Stimulated activated CD4-positive, alpha-beta T cell treated with anti-CD3 and anti-CD28 coated beads, Interleukin-2, amount 100 ng/mL, for 4 hours (primary cell): ENCODE measurements around the gene ZNF530.

Experiments used
- DNase-seq: peaks from one replicate; pipeline ENCODE4 v3.0.0-alpha.2; 2020; ENCODE audit warnings: low read depth

The ZNF530 gene

DNA sequence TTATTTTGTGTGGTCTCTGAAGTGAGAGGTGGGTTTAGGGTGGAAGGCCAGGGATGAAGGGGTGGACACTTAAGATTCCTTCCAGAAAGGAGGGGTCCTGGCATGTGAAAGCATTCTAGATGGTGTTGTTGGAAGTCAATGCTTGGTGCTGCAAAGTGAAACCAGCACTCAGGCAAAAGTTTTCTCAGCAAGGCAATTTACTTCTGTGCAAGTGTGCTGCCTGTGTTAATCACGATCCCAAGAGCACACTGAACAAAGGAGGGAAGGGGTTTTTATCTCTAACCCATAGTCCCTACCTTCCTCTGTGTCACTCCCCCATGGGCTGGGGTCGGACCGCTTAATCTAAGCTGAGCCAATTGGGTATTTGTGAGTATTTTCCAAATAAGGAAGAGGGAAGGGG lies 15.7 kb downstream of the ZNF530 start:
- no peak for DNase-seq

DNA sequence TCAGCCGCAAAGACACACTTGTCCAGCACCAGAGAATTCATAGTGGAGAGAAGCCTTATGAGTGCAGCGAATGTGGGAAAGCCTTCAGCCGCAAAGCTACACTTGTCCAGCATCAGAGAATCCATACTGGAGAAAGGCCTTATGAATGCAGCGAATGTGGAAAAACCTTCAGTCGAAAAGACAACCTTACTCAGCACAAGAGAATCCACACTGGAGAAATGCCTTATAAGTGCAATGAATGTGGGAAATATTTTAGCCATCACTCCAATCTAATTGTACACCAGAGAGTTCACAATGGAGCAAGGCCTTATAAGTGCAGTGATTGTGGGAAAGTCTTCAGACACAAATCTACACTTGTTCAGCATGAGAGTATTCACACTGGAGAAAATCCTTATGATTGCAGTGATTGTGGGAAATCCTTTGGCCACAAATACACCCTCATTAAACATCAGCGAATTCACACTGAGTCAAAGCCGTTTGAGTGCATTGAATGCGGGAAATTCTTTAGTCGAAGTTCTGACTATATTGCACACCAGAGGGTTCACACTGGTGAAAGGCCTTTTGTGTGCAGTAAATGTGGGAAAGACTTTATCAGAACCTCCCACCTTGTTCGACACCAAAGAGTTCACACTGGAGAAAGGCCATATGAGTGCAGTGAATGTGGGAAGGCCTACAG lies 21.1 kb downstream of the ZNF530 start:
- no peak for DNase-seq

DNA sequence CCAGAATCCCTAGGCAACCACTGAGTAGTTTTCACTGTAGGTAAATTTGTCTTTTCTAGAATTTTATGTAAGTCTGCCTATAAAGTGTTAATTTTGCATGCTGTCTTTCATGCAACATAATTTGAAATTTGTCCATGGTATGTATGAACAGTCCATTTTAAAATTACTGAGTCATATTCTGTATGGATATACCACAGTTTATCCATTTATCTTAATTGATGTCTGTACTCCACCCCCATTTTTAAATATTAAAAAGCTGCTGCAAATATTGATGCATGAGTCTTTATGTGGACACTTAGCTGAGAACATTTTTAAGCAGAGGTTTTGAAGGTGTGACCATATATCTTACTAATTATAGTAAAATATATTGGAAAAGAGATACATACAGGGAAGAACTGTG lies 23.4 kb downstream of the ZNF530 start:
- no peak for DNase-seq

DNA sequence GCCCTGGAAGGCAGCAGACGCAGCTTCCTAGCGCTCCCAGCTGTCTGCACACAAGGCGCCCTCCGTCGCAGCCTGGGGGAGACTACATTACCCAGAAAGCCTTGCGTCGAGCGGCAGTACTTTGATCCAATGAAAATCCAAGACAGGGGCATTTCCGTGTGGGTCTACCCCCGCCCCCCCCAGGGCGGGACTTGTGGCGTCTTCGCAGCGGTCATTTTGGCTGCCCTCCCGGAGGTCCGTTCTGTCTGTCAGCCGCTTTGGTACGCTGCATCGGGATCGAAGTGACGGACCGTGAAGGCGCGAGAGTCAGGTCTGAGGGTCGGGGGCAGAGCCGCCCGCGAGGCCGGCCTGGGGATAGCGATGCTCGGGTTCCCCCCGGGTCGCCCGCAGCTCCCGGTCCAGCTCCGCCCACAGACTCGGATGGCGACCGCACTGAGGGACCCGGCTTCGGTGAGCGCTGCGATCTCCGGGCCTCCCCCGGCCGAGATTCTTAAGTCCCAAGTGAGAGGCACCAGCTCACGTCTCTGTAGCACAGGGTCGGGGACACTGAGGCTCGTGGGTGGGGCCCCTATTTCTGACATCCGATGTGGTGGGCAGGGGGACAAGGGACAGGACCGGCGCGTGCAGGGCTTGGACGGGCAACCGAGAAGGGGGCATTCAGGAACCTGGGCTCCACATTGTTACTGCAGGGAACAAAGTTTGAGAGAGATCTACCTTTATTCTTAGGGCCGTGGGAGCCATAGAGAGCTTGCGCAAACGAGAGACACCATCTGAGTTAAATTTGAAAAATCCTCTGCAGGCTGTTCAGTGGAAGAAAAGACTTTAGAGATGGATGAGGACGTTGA lies 33.5 kb downstream of the ZNF530 start, which contains the start of gene ZNF211:
TSS of gene ZNF211 (plus strand) at position 182 of the 845 bp plus-strand sequence. CDS start at position 361, 179 bp downstream.
- DNase-seq: peak; percentile 81

DNA sequence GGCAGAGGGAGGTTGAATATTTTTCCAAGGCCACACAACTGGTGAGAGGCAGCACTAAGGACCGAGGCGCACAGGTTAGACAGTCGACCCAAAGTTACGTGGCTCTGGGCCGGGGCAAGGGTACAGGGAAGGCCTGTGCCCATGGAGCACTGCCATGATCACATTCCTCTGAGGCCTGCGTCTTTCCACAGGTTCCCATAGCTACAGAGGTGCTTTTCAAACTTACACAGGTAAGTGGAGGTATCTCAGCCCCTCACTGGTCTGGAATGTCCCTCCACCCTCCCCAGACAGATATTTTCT lies 34.1 kb downstream of the ZNF530 start:
- no peak for DNase-seq

DNA sequence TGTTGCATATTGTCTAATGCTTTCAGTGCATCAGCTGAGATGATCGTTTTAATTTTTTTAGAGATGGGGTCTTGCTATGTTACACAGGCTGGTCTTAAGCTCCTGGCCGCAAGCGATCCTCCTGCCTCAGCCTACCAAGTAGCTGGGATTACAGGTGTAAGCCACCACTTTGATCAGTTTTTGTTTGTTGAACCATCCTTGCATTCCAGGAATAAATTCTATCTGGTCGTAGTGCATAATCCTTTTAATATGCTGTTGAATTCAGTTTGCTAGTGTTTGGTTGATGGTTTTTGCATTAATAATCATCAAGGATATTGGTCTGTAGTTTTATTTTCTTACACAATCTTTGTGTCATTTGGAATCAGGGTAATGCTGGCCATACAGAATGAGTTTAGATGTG lies 37.7 kb downstream of the ZNF530 start:
- DNase-seq: no peak

DNA sequence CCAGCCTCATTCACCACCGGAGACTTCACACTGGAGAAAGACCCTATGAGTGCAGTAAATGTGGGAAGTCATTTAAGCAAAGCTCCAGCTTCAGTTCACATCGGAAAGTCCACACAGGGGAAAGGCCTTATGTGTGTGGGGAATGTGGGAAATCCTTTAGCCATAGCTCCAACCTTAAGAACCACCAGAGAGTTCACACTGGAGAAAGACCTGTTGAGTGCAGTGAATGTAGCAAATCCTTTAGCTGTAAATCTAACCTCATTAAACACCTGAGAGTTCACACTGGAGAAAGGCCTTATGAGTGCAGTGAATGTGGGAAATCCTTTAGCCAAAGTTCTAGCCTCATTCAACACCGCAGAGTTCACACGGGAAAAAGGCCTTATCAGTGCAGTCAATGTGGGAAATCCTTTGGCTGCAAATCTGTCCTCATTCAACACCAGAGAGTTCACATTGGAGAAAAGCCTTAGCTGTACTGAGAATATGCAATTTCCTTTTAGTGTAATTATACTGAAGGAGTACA lies 42.1 kb downstream of the ZNF530 start:
- DNase-seq: no peak

DNA sequence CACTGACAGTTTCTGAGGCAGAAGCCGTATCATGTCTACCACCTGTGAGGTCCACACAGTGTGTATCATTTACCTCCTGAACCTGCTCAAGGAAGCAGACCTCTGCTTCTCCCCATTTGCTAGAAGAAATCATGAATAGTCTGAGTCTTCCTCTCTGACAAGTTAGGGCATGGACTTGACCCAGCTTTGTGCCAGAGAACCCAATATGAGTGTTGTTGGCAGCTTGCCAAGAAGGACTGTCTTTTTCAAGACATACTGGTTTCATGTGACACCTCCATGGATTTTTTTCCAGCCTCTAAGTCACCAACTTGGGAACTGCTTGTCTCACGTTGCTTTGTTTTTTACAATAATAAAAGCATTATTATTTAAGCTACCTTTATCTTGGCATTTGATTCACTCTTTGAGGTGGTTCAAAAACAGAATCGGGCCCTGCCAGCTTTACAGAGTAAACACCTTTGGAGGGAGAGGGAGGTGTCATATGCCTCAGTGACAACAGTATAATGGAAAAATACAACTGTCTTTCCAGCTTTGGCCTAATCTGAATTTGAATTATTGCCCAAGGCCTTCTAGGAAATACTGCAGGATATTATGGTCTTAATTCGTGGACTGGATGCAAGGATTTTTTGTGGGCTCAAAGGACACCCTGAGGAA lies 42.8 kb downstream of the ZNF530 start:
- DNase-seq: no peak

DNA sequence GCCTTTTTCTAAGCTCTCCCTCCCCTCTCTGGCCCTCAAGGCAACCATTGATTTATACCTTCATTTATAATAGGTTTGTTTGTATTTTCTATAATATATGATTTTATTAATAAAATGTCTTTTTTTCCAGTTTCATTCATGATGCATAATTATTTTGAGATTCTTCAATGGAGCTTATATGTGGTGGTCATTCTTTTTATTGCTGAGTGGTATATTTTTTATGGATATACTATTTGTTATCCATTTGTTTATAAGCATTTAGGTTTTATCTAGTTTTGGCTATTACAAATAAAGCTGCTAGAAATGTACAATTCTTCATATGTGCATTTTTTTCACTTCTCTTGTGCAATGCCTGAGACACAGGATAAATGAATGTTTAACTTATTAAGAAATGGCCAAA lies 44.0 kb downstream of the ZNF530 start:
- no peak for DNase-seq

DNA sequence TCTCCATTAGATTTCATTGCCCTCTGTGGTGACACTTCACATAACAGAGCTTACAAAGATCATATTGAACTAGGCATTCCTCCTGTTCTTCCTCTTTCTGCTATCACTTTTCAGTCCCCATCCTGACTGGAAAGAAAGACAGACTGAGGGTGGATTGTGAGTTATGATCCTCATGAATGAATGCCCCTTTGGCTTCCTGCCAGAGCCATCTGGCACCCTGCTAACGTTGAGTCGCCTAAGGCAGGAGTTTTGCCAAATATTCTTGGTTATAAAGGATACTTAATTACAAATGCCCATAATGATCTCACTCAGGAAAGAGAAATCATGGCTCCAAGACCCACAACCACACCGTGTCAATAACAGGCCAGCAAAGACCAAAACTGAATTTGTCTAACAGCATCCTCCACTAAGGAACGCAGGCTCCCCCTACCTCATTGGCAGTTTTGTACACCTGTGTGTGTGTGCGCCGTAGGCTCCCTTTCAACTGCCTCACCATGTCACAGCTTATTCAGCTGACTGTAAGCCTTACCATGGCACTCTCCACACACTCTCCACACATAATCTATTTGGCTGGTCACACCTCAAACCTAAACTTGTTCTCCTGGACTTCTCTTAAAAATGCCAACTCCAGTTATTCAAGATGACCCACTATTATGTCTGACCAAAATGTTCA lies 48.8 kb downstream of the ZNF530 start:
- no peak for DNase-seq

DNA sequence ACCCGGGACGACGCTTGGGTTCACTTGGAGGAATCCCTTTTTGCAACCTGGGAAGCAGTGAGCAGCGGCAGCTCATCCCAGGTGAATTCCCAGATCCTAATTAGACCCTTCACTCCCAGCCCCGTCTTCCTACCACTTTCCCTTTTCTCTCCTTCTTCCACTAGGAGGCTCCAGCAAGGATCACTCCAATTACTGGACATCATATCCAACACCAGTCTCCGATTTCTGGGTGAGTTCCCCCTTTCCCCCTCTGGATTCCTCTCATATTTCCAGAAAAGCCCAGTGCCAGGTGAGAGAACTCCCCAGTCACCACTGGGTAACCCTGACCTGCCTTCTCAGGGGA lies 51.9 kb downstream of the ZNF530 start:
- no peak for DNase-seq

DNA sequence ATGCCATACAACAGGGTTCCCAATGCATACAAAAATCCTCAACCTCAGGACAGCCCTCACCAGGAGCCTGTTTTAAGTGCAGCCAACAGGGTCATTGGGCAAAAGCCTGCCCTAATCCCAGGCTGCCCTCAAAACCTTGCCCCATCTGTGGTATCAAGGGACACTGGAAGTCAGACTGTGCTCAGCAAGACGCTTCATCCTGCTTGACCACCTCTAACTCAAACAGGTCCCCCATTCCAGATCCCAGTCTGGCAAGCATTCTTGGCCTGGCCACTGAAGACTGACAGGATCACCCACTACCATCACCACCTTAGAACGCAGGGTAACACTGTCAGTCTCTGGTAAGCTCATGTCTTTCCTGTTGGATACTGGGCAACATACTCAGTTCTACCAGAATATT lies 54.0 kb downstream of the ZNF530 start:
- no peak for DNase-seq

DNA sequence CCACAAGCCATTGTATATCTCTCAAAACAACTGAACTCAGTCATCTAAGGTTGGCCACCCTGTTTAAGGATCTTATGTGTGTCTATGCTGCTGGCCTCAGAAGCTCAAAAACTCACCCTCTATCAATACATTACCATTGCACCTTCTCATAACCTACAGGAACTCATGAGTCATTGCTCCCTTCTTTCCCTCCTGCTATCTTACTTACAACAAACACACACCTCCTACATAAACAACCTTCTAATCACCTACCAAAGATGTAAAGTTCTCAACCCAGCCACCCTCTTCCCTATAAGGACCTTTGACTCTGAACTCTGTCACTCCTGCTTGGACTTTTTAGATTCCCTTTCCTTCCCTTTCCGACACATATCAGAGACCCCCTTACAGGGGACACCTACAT lies 55.8 kb downstream of the ZNF530 start:
- DNase-seq: no peak

DNA sequence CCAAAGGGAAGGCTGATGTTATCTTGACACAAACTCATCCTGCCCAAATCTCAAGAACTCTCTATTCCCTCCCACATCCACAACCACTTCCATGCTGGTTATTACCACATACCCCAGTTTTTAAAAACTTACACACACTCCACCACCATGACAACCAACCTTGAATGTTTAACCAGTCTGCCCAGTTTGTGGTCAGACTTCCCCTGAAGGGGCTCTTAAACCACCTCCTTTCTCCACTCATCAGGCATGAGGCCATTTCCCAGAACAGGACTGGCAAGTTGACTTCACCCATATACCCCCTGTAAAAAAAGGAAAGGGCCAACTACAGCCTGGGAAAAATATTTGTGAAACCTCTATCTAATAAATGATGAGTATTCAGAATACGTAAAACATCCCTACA lies 56.7 kb downstream of the ZNF530 start:
- DNase-seq: no peak
